ENCODE results near the gene KLHDC7A. TPM values are rescaled to one million over a fixed set of nuclear protein-coding genes. Genes with fewer than 3 reads are reported as not detected.

The KLHDC7A gene
- total RNA-seq, 4 donors from 2014 or later, result 0.32 to 0.68 TPM; not detected in 2

DNA sequence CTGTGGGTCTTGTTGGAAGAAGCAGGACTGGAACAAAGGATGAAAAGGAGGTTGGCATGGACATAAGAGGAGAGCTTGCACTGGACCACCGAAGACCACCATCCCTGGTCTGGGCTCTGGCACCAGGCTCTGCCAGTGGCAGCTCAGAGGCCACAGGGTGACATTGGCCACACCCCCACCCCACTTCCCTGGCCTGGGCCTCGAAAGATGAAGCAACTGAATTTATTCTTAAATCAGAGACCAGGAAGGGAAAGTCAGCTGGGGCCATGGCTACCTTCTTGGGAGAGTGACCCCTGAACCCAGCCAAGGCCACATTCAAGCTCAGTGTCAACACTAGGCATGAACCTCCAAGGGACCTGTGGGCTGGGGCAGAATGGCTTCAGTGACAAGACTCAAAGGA is 4.0 kb downstream of the KLHDC7A start:
- TF ChIP-seq, protein P1, sequence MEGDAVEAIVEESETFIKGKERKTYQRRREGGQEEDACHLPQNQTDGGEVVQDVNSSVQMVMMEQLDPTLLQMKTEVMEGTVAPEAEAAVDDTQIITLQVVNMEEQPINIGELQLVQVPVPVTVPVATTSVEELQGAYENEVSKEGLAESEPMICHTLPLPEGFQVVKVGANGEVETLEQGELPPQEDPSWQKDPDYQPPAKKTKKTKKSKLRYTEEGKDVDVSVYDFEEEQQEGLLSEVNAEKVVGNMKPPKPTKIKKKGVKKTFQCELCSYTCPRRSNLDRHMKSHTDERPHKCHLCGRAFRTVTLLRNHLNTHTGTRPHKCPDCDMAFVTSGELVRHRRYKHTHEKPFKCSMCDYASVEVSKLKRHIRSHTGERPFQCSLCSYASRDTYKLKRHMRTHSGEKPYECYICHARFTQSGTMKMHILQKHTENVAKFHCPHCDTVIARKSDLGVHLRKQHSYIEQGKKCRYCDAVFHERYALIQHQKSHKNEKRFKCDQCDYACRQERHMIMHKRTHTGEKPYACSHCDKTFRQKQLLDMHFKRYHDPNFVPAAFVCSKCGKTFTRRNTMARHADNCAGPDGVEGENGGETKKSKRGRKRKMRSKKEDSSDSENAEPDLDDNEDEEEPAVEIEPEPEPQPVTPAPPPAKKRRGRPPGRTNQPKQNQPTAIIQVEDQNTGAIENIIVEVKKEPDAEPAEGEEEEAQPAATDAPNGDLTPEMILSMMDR (IDR thresholded peaks at IDR 0.05), result no peak
- TF ChIP-seq POLR2A (IDR thresholded peaks at IDR 0.05) (no peak), EP300 (IDR thresholded peaks at IDR 0.05; ENCODE audit: low read depth) (no peak)
- Histone ChIP-seq H3K36me3 (no peaks in the 10 kb centered on the region), H3K4me1 (peaks cover 0 to 17% (median 11%) of the 10 kb centered on the region in 4 donors), H3K9me3 (no peaks in the 10 kb centered on the region), H3K4me3 (no peak overlapping the region), H3K27ac (no peak overlapping the region), H3K27me3 (peaks cover 1% of the 10 kb centered on the region)
- intact Hi-C loops (cut with DNase I; ENCODE audit: low total_unique reads) (no loop called here), in situ Hi-C loops (cut with MboI; ENCODE audit: low pct_ligation_motif_present in 1 of 4, low pct_unique_long_range_greater_than_20kb in 1 of 4, low sequenced_read_pairs in 3 of 4) (no loop called here)
- no peak for DNase-seq
- WGBS, 2 donors (ENCODE audit: low coverage in 1 of 2), result 69% methylated on average over 2 of the region's 2 CpGs; no CpG with 5 or more reads in 1 of the 2 donors

DNA sequence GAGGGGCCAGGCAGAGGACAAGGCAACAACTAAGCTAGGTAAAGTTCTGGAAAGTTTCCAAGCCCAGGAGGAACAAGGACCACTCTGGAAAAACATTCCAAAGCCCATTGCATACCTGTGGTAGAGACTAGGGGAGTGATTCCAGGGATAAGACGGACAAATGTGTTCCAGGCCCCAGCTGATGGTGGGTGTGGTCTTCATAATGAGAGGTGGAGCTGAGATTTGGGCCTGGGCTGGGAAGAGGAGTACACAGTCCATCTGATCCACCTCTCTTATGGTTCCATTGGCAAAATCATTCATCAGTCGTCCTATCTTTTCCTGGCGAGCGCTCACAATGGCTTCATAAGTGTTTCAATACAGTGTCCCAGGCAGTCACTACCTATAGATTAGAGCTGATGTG is 4.5 kb downstream of the KLHDC7A start:
- in situ Hi-C loops (cut with MboI; ENCODE audit: low pct_ligation_motif_present in 1 of 4, low pct_unique_long_range_greater_than_20kb in 1 of 4, low sequenced_read_pairs in 3 of 4), result no loop called here
- H3K4me1 ChIP-seq, result peaks cover 0 to 14% (median 9%) of the 10 kb centered on the region in 4 donors
- peaks cover 5% of the 10 kb centered on the region for H3K27me3 ChIP-seq
- H3K36me3 ChIP-seq, result no peaks in the 10 kb centered on the region
- TF ChIP-seq, protein P1 (IDR thresholded peaks at IDR 0.05), result no peak
- TF ChIP-seq POLR2AphosphoS5 (IDR thresholded peaks at IDR 0.05) (no peak), EP300 (IDR thresholded peaks at IDR 0.05; ENCODE audit: low read depth) (no peak), POLR2A (IDR thresholded peaks at IDR 0.05) (no peak)
- WGBS, 2 donors (ENCODE audit: low coverage in 1 of 2), result 96 to 100% methylated on average over 3 to 4 of the region's 4 CpGs
- H3K27ac ChIP-seq, result no peak overlapping the region
- no peak for DNase-seq
- H3K9me3 ChIP-seq, result no peaks in the 10 kb centered on the region
- intact Hi-C loops (cut with DNase I; ENCODE audit: low total_unique reads), result no loop called here
- H3K4me3 ChIP-seq, result no peak overlapping the region

DNA sequence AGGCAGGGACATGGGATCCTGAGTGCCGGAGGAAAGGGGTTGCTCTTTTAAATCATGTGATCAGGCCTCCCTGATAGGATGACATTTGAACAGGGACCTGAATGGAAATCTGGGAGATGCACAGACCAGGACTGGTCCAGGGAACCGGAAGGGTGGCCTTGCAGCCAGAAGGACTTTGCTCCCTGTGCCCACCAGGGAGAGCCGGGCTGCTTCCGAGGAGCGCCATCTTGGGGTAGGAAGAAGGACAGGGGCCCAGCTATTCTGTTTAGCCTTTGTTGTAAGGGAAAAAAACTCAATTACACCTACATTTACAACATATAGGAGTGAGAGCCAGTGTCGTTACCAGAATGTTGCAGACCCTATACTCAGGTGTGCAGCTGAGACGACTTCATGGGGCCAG is 5.5 kb downstream of the KLHDC7A start:
- in situ Hi-C loops (cut with MboI; ENCODE audit: low pct_ligation_motif_present in 1 of 4, low pct_unique_long_range_greater_than_20kb in 1 of 4, low sequenced_read_pairs in 3 of 4), result no loop called here
- no peaks in the 10 kb centered on the region for H3K36me3 ChIP-seq

DNA sequence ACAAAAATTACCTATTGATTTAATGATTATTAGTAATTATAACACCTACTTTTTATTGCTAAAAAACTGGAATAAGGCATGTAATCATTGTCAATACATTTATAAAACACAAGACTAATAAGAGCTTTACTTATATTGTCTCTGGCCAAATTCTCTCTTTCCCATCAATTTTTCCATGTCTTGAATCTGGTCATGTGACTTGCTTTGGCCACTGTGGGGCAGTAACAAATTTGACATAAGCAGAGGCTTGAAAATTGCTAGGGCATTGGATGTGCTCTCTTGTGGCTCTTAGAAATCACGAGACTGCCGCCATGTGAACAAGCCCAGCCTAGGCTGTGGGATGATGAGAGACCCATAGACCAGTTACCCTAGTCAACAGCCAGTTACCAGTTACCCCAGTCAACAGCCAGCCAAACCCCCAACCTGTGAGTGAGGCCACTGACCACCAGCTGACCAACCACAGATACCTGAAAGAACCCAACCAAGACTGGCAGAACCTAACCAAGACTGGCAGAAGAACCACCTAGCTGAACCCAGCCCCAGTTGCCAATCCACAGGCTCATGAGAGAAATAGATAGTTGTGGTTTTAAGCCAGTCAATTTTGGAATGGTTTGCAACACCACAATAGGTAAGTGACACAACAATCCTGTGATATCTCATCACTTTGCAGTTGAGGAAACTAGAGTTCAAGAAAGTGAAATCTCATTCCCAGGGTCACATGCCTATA is 8.8 kb downstream of the KLHDC7A start:
- intact Hi-C loops (cut with DNase I; ENCODE audit: low total_unique reads), result no loop called here
- no peak overlapping the region for H3K27ac ChIP-seq
- no peak for DNase-seq
- no peaks in the 10 kb centered on the region for H3K9me3 ChIP-seq
- no peak overlapping the region for H3K4me3 ChIP-seq
- 92% methylated on average over 2 of the region's 2 CpGs; no CpG with 5 or more reads in 1 of the 2 donors for WGBS, 2 donors (ENCODE audit: low coverage in 1 of 2)
- no peaks in the 10 kb centered on the region for H3K36me3 ChIP-seq
- in situ Hi-C loops (cut with MboI; ENCODE audit: low pct_ligation_motif_present in 1 of 4, low pct_unique_long_range_greater_than_20kb in 1 of 4, low sequenced_read_pairs in 3 of 4), result no loop called here
- no peaks in the 10 kb centered on the region for H3K4me1 ChIP-seq
- TF ChIP-seq EP300 (IDR thresholded peaks at IDR 0.05; ENCODE audit: low read depth), result no peak
- TF ChIP-seq POLR2AphosphoS5 (IDR thresholded peaks at IDR 0.05), result no peak
- TF ChIP-seq, protein P1 (IDR thresholded peaks at IDR 0.05), result no peak
- no peak for TF ChIP-seq POLR2A (IDR thresholded peaks at IDR 0.05)
- H3K27me3 ChIP-seq, result peaks cover 9% of the 10 kb centered on the region

More for the DNA sequence above, 5.5 kb downstream of the KLHDC7A start:
- H3K4me1 ChIP-seq, result peaks cover 0 to 4% (median 1%) of the 10 kb centered on the region in 4 donors
- no peak for DNase-seq
- H3K4me3 ChIP-seq, result no peak overlapping the region
- H3K9me3 ChIP-seq, result no peaks in the 10 kb centered on the region
- intact Hi-C loops (cut with DNase I; ENCODE audit: low total_unique reads), result no loop called here
- no peak overlapping the region for H3K27ac ChIP-seq
- H3K27me3 ChIP-seq, result peaks cover 9% of the 10 kb centered on the region
- TF ChIP-seq EP300 (IDR thresholded peaks at IDR 0.05; ENCODE audit: low read depth), result no peak
- TF ChIP-seq POLR2A (IDR thresholded peaks at IDR 0.05), result no peak
- no peak for TF ChIP-seq POLR2AphosphoS5 (IDR thresholded peaks at IDR 0.05)
- TF ChIP-seq, protein P1 (IDR thresholded peaks at IDR 0.05), result no peak
- WGBS, 2 donors (ENCODE audit: low coverage in 1 of 2), result 64 to 67% methylated on average over 6 to 7 of the region's 7 CpGs
